ENCODE results near the gene KCTD15. TPM values are rescaled to one million over a fixed set of nuclear protein-coding genes. Genes with fewer than 3 reads are reported as not detected.

Gene KCTD15, protein sequence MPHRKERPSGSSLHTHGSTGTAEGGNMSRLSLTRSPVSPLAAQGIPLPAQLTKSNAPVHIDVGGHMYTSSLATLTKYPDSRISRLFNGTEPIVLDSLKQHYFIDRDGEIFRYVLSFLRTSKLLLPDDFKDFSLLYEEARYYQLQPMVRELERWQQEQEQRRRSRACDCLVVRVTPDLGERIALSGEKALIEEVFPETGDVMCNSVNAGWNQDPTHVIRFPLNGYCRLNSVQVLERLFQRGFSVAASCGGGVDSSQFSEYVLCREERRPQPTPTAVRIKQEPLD
- total RNA-seq, result 1 to 10 TPM; 8.7 to 9.6 TPM

- ChIA-PET POLR2A (interaction anchor here (0.6 kb wide), 1 partner anchor 417 kb away, joined by 3 read pairs; no protein-coding TSS in a partner anchor), CTCF (interaction anchor here (0.5 to 1.5 kb wide), 5 partner anchors 18 to 903 kb away, joined by 3 to 5 read pairs (median 3); no protein-coding TSS in a partner anchor)
- intact Hi-C loops (cut with DNase I, micrococcal nuclease), result loop anchor here in 1 of 2 experiments (1.0 to 10.0 kb wide), 5 partner anchors 24 to 619 kb away; partner anchors contain the start of gene LSM14A
- Mint-ChIP-seq H3K27ac (peak within 1 kb of the TSS; percentile 37), H3K9me3 (ENCODE audit: low read depth) (no peaks in the 10 kb centered on the region), H3K27me3 (peaks cover 22% of the 10 kb centered on the region), H3K4me1 (peaks cover 2% of the 10 kb centered on the region), H3K36me3 (ENCODE audit: low read depth) (no peaks in the 10 kb centered on the region), H3K4me3 (peak within 1 kb of the TSS; percentile 72)
- ATAC-seq (peak; percentile 33), DNase-seq (peak; percentile 65)
Measured at GRCh38 chr19:33796164-33796875, at the start of gene KCTD15. Gene KCTD15 (plus strand): TSS chr19:33796870. CDS start chr19:33800455, 3,585 bp downstream.

- POLR2A ChIA-PET, result no interaction called here
- Mint-ChIP-seq H3K27me3 (peaks cover 5% of the 10 kb centered on the region), H3K4me3 (no peak overlapping the region), H3K36me3 (ENCODE audit: low read depth) (no peaks in the 10 kb centered on the region), H3K27ac (no peak overlapping the region), H3K4me1 (no peaks in the 10 kb centered on the region), H3K9me3 (ENCODE audit: low read depth) (no peaks in the 10 kb centered on the region)
- CTCF ChIA-PET, result no interaction called here
- intact Hi-C loops (cut with DNase I, micrococcal nuclease), result no loop called here
- ATAC-seq (no peak), DNase-seq (no peak)
Measured at GRCh38 chr19:33747273-33747672, 49.4 kb upstream of the KCTD15 start.

DNA sequence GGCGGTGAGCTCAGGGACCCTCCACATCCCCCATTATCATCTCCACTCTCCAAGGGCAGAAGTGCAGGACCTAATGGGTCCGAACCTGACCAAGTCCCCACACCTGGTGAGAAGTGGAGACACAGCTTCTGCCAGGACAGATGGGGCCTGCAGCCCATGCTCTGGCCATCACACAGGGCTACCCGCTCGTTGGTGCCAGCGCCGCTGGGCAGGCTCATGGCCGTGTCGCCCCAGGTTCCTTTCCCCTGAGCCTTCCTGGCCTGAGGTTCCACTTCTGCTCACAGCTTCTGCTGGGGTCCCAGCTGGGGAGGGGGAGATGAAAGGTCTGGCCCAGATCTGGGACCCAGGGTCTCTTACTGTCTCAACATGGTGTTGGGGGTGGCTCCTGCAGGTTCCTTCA is 48.4 kb upstream of the KCTD15 start:
- no peak overlapping the region for H3K4me3 Mint-ChIP-seq
- no peaks in the 10 kb centered on the region for H3K36me3 Mint-ChIP-seq (ENCODE audit: low read depth)
- POLR2A ChIA-PET, result no interaction called here
- H3K4me1 Mint-ChIP-seq, result no peaks in the 10 kb centered on the region
- peaks cover 5% of the 10 kb centered on the region for H3K27me3 Mint-ChIP-seq
- intact Hi-C loops (cut with DNase I, micrococcal nuclease), result no loop called here
- no peaks in the 10 kb centered on the region for H3K9me3 Mint-ChIP-seq (ENCODE audit: low read depth)
- CTCF ChIA-PET, result interaction anchor here (1.2 kb wide), 1 partner anchor 30 kb away, joined by 4 read pairs; no protein-coding TSS in a partner anchor
- DNase-seq (no peak), ATAC-seq (no peak)
- H3K27ac Mint-ChIP-seq, result no peak overlapping the region

DNA sequence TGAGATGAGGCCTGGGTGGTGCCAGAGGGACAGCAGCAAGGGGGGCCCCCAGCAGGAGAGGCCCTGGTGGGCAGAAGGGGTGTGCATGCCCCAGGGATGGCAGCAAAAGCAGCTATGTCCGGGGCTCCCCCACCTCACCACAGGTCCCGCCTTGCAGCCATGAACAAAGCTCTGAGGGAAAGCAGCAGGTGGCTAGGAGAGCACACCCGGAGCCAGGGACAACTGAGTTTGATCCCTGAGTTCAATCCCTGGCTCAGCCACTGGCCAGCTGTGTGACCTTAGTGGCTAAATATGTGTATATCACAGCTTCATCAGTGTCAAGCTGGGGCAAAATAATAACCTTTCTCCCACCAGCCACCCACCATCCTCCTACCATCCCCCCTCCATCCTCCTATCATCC is 47.7 kb upstream of the KCTD15 start:
- intact Hi-C loops (cut with DNase I, micrococcal nuclease), result no loop called here
- Mint-ChIP-seq H3K9me3 (ENCODE audit: low read depth) (no peaks in the 10 kb centered on the region), H3K36me3 (ENCODE audit: low read depth) (no peaks in the 10 kb centered on the region), H3K27me3 (peaks cover 4% of the 10 kb centered on the region), H3K27ac (no peak overlapping the region), H3K4me3 (no peak overlapping the region), H3K4me1 (no peaks in the 10 kb centered on the region)
- ATAC-seq (no peak), DNase-seq (no peak)
- ChIA-PET POLR2A (no interaction called here), CTCF (interaction anchor here (1.2 kb wide), 1 partner anchor 29 kb away, joined by 4 read pairs; no protein-coding TSS in a partner anchor)

- no peak overlapping the region for H3K4me3 Mint-ChIP-seq
- H3K27me3 Mint-ChIP-seq, result peaks cover 2% of the 10 kb centered on the region
- DNase-seq (no peak), ATAC-seq (no peak)
- no peaks in the 10 kb centered on the region for H3K4me1 Mint-ChIP-seq
- ChIA-PET POLR2A (no interaction called here), CTCF (no interaction called here)
- no peak overlapping the region for H3K27ac Mint-ChIP-seq
- H3K9me3 Mint-ChIP-seq (ENCODE audit: low read depth), result no peaks in the 10 kb centered on the region
- H3K36me3 Mint-ChIP-seq (ENCODE audit: low read depth), result no peaks in the 10 kb centered on the region
- intact Hi-C loops (cut with DNase I, micrococcal nuclease), result no loop called here
Measured at GRCh38 chr19:33749619-33750175, 47.0 kb upstream of the KCTD15 start.

GRCh38 chr19:33750587-33751435 is 45.9 kb upstream of the KCTD15 start:
- POLR2A ChIA-PET, result no interaction called here
- no peak for ATAC-seq
- intact Hi-C loops (cut with DNase I, micrococcal nuclease), result no loop called here

GRCh38 chr19:33751436-33751770 is 45.3 kb upstream of the KCTD15 start:
- Mint-ChIP-seq H3K4me3 (no peak overlapping the region), H3K27me3 (peaks cover 4% of the 10 kb centered on the region), H3K9me3 (ENCODE audit: low read depth) (no peaks in the 10 kb centered on the region), H3K27ac (no peak overlapping the region), H3K4me1 (no peaks in the 10 kb centered on the region), H3K36me3 (ENCODE audit: low read depth) (no peaks in the 10 kb centered on the region)
- ATAC-seq, result no peak
- no peak for DNase-seq
- intact Hi-C loops (cut with DNase I, micrococcal nuclease), result no loop called here
- CTCF ChIA-PET, result no interaction called here
- POLR2A ChIA-PET, result no interaction called here

More at GRCh38 chr19:33750587-33751435, 45.9 kb upstream of the KCTD15 start:
- Mint-ChIP-seq H3K9me3 (ENCODE audit: low read depth) (no peaks in the 10 kb centered on the region), H3K27ac (no peak overlapping the region), H3K4me1 (no peaks in the 10 kb centered on the region), H3K4me3 (no peak overlapping the region), H3K27me3 (peaks cover 4% of the 10 kb centered on the region), H3K36me3 (ENCODE audit: low read depth) (no peaks in the 10 kb centered on the region)
- CTCF ChIA-PET, result no interaction called here
- no peak for DNase-seq

- Mint-ChIP-seq H3K36me3 (ENCODE audit: low read depth) (no peaks in the 10 kb centered on the region), H3K27me3 (peaks cover 4% of the 10 kb centered on the region), H3K4me1 (no peaks in the 10 kb centered on the region), H3K27ac (no peak overlapping the region), H3K4me3 (no peak overlapping the region), H3K9me3 (ENCODE audit: low read depth) (no peaks in the 10 kb centered on the region)
- ATAC-seq (no peak), DNase-seq (no peak)
- intact Hi-C loops (cut with DNase I, micrococcal nuclease), result no loop called here
- POLR2A ChIA-PET, result no interaction called here
- CTCF ChIA-PET, result interaction anchor here (0.7 kb wide), 1 partner anchor 264 kb away, joined by 3 read pairs; no protein-coding TSS in a partner anchor
Measured at GRCh38 chr19:33752018-33752800, 44.5 kb upstream of the KCTD15 start.

- CTCF ChIA-PET, result no interaction called here
- ATAC-seq, result no peak
- DNase-seq, result no peak
Measured at GRCh38 chr19:33752945-33753344, 43.7 kb upstream of the KCTD15 start.

DNA sequence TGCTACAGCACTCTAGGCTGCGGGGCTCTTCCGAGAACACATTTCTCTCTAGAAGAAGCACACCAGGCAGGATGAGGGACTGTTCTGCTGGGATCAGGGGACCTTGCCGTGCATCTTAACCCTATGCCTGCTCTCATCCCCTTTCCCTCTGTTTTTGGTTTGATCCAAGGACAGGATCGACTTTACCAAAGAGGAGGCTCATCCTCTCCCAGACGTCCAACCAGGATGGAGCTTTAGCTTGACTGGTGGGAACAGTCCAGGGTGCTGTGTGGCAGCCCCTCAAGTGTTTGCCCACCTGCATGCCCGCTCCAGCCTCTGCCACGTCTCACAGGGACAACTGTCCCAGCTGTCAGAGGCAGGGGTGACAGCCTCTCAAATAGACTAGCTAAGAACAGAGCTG is 42.3 kb upstream of the KCTD15 start:
- no peak for ATAC-seq
- no peak for DNase-seq
- ChIA-PET POLR2A (no interaction called here), CTCF (interaction anchor here (0.7 to 1.1 kb wide), 2 partner anchors 24 to 79 kb away, joined by 3 read pairs; no protein-coding TSS in a partner anchor)
- H3K4me1 Mint-ChIP-seq, result no peaks in the 10 kb centered on the region
- H3K27me3 Mint-ChIP-seq, result peaks cover 3% of the 10 kb centered on the region
- H3K9me3 Mint-ChIP-seq (ENCODE audit: low read depth), result no peaks in the 10 kb centered on the region
- no peaks in the 10 kb centered on the region for H3K36me3 Mint-ChIP-seq (ENCODE audit: low read depth)
- H3K27ac Mint-ChIP-seq, result no peak overlapping the region
- H3K4me3 Mint-ChIP-seq, result no peak overlapping the region
- intact Hi-C loops (cut with DNase I, micrococcal nuclease), result no loop called here

More at GRCh38 chr19:33752945-33753344, 43.7 kb upstream of the KCTD15 start:
- POLR2A ChIA-PET, result no interaction called here
- H3K27ac Mint-ChIP-seq, result no peak overlapping the region
- no peaks in the 10 kb centered on the region for H3K4me1 Mint-ChIP-seq
- no peaks in the 10 kb centered on the region for H3K36me3 Mint-ChIP-seq (ENCODE audit: low read depth)
- intact Hi-C loops (cut with DNase I, micrococcal nuclease), result no loop called here
- H3K27me3 Mint-ChIP-seq, result peaks cover 2% of the 10 kb centered on the region
- H3K4me3 Mint-ChIP-seq, result no peak overlapping the region
- no peaks in the 10 kb centered on the region for H3K9me3 Mint-ChIP-seq (ENCODE audit: low read depth)
